Upper lobe of right lung (tissue), 1 donor: ENCODE results near the gene TIA1. TPM values are rescaled to one million over a fixed set of nuclear protein-coding genes. Genes with fewer than 3 reads are reported as not detected.

Experiments
- ATAC-seq: fragments of 200-7000 bp; cut with Tn5 transposase; one replicate; pipeline ENCODE4 v1.9.1; 2020; ENCODE audit warnings: mild to moderate bottlenecking, moderate library complexity
- DNase-seq: peaks from one replicate; pipeline ENCODE4 v3.0.0-alpha.2; 2020
- H3K27ac ChIP-seq: fragments of 200-600 bp; one replicate; pipeline ENCODE4 v1.8.0; 2022
- H3K27me3 ChIP-seq: fragments of 200-600 bp; one replicate; pipeline ENCODE4 v1.8.0; 2022; ENCODE audit warnings: mild to moderate bottlenecking
- H3K36me3 ChIP-seq: fragments of 200-600 bp; one replicate; pipeline ENCODE4 v1.8.0; 2022
- H3K4me1 ChIP-seq: fragments of 200-600 bp; one replicate; pipeline ENCODE4 v1.8.0; 2022
- H3K4me3 ChIP-seq: fragments of 200-600 bp; one replicate; pipeline ENCODE4 v1.8.0; 2022; ENCODE audit warnings: mild to moderate bottlenecking
- H3K9me3 ChIP-seq: fragments of 200-600 bp; one replicate; pipeline ENCODE4 v1.8.0; 2022
- intact Hi-C: fragments of 100-400 bp; cut with DNase I; formaldehyde crosslinking; loops from one replicate; pipeline ENCODE4 v1.11.0; 2022
- microRNA-seq: library from miRNA; unstranded; fragments of <30 nt; microRNA quantifications from one replicate; pipeline ENCODE4 v1.2.0, GENCODE V29; 2020; ENCODE audit warnings: borderline microRNAs expressed
- total RNA-seq: library from RNA; stranded (reverse); fragmentation: NEBNext Ultra II Directional; extraction: Animal tissue kit (Norgen Biotek cat#: 25700); gene quantifications from one replicate; pipeline ENCODE4 v1.2.1, GENCODE V29; 2021
- TF ChIP-seq, protein P1 (sequence below): fragments of 200-600 bp; IDR thresholded peaks from one replicate; pipeline ENCODE4 v1.8.0; 2022; ENCODE audit warnings: antibody characterized with exemption
- donor health status: DM: no; HTN: yes; CAD: no; lungs with severe emphysema.

TIA1 gene
- total RNA-seq, 1 donor from 2014 or later = 110 TPM

DNA sequence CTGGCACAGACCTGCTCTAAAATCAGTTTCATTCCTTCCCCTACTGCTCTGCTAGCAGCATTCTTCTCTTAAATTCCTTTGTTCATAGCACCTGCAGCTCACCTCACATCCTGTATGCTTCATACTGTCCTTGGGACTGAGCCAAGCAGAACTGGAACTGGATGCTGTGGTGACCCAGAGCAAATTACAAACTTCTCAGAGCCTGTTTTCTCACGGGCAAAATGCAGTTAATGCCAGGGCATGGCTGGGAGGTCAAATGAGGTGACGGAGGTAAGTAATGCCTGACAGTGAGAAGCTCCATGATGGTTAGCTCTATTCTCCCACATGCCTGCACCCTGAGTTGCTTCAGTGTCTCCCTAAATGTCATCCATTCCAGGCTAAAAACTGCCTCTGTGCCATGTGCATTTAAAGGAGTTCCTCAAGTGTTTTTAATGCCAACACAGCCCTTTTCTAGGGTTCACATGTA is 87.3 kb downstream of the TIA1 start:
- intact Hi-C loops = no loop called here
- TF ChIP-seq, protein P1, sequence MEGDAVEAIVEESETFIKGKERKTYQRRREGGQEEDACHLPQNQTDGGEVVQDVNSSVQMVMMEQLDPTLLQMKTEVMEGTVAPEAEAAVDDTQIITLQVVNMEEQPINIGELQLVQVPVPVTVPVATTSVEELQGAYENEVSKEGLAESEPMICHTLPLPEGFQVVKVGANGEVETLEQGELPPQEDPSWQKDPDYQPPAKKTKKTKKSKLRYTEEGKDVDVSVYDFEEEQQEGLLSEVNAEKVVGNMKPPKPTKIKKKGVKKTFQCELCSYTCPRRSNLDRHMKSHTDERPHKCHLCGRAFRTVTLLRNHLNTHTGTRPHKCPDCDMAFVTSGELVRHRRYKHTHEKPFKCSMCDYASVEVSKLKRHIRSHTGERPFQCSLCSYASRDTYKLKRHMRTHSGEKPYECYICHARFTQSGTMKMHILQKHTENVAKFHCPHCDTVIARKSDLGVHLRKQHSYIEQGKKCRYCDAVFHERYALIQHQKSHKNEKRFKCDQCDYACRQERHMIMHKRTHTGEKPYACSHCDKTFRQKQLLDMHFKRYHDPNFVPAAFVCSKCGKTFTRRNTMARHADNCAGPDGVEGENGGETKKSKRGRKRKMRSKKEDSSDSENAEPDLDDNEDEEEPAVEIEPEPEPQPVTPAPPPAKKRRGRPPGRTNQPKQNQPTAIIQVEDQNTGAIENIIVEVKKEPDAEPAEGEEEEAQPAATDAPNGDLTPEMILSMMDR = no peak
- Histone ChIP-seq H3K9me3 (no peaks in the 10 kb centered on the region), H3K27me3 (no peaks in the 10 kb centered on the region), H3K4me3 (no peak overlapping the region), H3K4me1 (no peaks in the 10 kb centered on the region), H3K27ac (no peak overlapping the region), H3K36me3 (peaks cover 65% of the 10 kb centered on the region)
- ATAC-seq (no peak), DNase-seq (no peak)

DNA sequence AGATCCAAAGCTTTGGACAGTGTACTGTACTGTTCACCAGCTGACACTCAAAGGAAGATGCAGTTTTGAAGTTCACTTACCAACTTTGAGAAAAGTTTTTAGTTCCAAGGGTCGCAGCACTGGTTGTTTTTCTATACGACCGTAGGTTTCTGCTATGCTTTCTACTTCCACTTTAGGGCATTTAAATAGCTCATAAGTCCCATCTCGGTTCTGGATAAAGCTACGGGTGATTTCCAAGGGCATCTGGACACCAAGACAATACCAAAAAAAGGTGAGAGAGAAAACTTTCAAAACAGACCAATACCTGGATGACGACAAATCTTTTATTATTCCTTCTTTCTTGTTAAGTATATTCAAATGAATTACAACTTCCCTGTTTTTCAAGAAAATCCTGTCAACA is 87.9 kb downstream of the TIA1 start:
- Histone ChIP-seq H3K36me3 (peaks cover 60% of the 10 kb centered on the region), H3K27me3 (no peaks in the 10 kb centered on the region), H3K27ac (no peak overlapping the region), H3K4me3 (no peak overlapping the region), H3K4me1 (no peaks in the 10 kb centered on the region), H3K9me3 (no peaks in the 10 kb centered on the region)
- TF ChIP-seq, protein P1 = no peak
- intact Hi-C loops = no loop called here
- no peak for DNase-seq
- ATAC-seq = no peak

Small RNA genes within 50 kb of the gene (microRNA-seq; reads per million reads assigned to microRNA genes)
- gene MIR1285-2 = not detected

Other genes with a start within 250 kb of the TIA1 start
- 337 TPM for gene PCBP1, start 161.2 kb downstream of the TIA1 start, total RNA-seq
- 9.6 TPM for gene C2orf42, start 57.6 kb downstream of the TIA1 start, total RNA-seq
- gene PCYOX1, start 9.5 kb upstream of the TIA1 start, total RNA-seq = 157 TPM
- 96.8 TPM for gene SNRPG, start 45.1 kb upstream of the TIA1 start, total RNA-seq
- 21.7 TPM for gene FAM136A, start 53.4 kb upstream of the TIA1 start, total RNA-seq